Colon (tissue), 2 donors: Measurements from ENCODE around the gene TSHZ2.

ENCODE experiments used
- FAIRE-seq: peaks from 2 replicates; lab custom pipeline; 2012; peaks lifted over from hg19 to GRCh38; lab: Jason Lieb, UNC
- donor health status: control.
- donor health status: control.

The TSHZ2 gene

DNA sequence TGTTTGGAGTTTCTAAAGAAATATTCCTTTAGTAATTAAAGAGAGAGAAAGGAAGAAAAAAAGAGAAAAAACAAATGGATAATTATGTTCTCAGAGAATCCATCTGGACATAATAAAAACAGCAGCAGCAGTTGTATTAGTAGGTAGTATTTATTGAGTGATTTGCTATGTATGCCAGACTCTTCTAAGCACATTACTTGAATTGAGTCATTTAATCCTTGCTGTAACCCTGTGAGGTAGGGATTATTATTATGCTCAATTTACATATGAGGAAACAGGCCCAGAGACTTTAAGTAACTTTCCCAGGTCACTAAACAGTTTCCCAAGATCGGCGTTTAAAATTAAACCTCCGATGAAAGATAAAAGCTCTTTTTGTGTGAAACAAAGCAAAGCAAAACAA is 238.8 kb downstream of the TSHZ2 start:
- no peak for FAIRE-seq

DNA sequence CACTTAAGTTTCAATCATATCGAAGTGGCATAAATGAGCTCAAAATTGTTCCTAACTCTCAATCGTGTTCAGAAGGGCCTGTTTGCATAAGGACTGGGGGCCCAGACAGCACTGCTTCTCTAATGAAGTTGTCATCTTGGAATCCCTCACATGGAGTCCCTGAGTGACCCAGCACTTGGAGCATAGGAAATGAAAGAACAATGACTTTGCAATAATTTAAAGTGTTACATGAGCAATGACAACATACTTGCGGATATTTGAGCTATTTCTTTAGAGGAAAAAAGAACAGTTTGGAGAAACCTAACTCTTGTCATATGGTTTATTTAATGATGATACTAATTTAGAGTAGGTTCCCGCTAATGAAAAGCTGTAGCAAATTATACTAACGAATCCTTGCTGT is 239.9 kb downstream of the TSHZ2 start:
- FAIRE-seq, result no peak

DNA sequence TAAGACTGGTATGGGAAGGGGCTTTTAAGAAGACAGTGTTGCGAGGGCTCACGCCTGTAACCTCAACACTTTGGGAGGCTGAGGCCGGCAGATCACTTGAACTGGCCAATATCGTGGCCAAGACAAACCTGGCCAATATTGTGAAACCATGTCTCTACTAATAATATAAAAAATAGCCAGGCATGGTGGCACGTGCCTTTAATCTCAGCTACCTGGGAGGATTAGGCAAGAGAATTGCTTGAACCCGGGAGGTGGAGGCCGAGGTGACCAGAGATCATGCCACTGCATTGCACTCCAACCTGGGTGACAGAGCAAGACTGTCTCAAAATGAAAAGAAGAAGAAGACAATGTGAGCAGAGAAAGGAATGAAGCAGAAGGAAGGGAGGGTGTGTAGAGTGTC is 242.2 kb downstream of the TSHZ2 start:
- FAIRE-seq, result no peak

DNA sequence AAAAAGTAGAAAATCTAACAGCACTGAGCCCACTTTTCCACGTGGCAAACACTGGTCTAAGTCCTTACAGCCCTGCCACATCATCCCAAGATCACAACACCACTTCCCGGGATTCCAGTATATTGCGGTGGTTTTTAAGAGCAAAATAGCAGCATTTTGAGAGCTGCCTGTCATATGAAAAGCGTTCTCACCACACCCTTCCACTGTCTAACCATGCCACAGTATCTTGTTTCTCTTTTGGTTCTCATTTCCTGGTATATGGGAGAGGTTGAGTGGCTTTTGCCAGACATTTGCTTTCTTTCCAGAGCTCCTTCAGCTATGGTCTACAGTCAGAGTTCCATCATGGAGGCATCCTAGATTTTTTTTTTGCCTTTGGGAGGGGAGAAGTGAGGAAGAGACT is 243.0 kb downstream of the TSHZ2 start:
- FAIRE-seq, result no peak

DNA sequence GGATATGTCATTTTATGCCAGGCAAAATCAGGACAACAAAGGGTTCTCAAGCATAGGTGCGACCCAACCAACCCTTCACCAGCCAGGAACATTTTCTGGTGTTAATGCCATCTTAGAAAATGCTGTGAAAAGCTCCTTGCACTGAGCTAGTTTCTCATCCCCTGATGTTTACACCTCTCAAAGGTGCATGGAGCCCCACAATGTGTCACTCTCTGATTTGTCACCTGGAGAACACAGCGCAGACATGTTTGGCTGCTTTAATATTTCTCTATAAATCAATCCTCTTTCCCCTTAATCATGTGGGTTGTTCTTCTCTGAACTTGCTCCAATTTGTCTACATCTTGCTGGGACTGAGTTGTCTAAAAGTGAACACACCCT is 244.3 kb downstream of the TSHZ2 start:
- FAIRE-seq, result no peak

DNA sequence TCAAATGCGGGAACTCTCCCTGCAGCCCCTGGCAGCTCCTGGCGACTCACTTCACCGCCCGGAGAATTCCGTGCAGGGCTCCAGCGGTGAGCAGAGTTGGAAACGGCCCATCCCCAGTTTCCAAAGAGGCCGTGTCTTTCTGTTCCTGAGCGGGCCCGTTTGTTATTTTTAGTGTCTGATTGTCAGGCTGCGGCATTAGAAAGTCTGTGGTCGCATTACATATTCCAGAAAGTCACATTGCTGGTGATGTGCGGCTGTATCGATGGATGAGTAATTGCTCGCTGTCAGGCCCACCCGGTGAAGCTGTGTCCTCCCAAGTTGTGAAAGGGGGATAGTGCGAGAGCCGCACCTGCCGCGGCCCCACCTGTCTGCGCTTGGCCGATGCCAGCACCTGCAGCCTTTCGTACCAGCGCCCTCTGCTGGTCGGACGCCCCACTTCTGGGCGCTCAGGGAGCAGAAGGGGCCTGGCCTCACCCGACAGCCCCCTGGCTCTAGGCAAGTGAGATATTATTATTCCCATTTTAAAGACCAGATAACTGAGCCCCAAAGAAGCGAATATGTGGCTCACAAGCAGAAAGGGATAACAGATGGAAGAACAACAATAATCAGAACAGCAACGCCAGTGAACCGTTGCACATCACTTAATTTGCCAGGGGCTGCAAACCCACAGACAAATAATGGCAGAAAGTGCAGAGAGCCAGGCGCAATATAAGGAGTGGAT is 244.9 kb downstream of the TSHZ2 start:
- no peak for FAIRE-seq

DNA sequence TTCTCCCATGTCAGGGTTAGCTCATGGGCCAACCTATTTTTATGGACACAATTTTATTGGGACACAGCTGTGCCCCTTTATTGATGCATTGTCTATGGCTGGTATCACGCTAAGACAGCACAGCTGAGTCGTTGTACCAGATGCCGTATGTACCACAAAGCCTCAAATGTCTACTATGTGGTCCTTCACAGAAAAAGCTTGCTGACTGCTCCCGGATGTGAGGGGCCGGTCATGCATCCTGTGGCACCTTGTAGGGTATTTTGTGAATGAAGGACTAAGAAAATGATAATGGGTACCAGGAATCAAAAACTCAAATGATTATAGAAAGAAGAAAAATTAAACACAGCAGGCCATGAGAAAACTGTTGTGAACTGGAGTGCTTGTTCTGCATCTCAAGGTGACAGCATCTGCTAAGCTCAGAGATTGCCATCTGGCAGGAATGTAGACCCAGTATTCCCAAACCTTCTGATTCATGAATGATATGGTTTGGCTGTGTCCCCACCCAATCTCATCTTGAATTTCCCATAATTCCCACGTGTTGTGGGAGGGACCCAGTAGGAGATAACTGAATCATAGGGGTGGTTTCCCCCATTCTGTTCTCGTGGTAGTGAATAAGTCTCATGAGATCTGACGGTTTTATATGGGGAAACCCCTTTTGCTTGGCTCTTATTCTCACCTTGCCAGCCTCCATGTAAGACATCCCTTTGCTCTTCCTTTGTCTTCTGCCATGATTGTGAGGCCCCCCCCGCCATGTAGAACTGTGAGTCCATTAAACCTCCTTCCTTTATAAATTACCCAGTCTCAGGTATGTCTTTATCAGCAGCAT is 248.5 kb downstream of the TSHZ2 start:
- FAIRE-seq, result no peak

DNA sequence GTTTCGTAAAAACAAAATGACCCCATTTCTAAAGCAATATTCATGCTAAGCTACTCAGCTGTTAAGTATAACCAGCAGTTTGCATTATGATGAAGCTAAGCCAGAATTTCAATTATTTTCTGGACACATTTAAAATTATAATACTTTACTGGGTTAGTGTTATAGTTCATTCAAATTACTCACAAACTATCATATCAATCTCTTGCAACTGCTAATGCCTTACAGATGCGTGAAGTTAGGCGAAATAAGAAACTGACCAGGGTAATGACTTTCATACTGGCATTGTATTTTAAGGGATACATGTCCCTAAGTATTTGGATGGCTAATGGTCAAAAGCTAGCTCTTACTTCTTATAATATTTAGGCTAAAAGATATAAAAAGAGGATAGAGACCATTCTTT is 249.6 kb downstream of the TSHZ2 start:
- no peak for FAIRE-seq

DNA sequence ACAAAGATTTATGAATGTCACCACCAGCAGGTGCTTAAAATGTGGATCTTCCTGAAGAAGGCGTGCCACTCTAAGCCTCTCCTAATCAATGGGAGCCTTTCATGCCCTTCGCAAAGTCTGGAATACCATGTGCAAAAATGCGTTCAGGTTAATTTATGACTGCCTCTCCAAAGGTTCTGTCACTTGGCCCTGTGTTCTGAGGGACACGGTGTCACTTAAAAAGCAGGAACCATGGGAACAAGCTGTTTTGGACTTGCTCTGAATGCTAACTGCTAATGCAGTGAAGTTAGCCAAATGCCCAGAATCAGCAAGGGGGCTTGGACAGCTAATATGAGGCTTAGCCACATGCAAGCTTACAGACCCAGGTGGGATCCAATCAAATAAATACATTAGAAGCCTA is 250.3 kb downstream of the TSHZ2 start:
- no peak for FAIRE-seq

DNA sequence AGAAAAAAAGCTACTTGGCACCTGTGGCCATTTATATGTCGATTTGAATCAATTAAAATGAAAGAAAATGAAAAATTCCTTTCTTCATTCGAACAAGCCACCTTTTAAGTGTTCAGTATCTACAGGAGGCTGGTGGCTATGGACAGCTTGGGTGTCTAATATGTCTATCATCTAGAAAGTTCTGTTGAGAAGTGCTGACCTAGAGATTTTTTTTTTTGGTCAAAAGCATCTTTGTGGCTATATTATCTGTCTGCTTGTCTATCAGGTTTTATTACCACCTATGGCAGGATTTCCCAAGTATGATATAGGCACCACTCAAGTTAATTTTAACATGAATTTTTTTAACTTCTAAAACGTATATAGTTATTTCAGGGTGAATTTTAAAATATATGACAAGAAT is 250.8 kb downstream of the TSHZ2 start:
- no peak for FAIRE-seq

DNA sequence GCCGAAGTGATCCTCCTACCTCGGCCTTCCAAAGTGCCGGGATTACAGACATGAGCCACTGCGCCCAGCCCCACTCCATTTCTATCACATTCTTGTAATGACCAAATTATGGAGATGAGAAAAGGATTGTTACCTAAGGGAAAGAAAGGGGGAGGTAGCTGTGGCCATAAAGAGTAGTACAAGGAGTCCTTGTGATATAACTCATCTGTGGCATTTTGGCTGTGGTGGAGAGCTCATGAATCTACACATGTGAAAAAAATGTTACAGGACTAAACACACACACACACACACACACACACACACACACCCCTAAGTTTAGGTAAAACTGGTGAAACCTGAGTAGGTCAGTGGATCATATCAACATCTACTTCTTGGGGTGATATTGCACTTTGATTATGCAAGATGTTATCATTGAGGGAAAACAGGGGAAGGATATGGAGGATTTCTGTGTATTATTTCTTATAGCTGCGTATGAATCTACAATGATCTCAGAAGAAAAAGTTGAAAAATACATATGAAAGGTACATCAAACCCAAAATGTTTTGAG is 251.5 kb downstream of the TSHZ2 start:
- FAIRE-seq, result no peak

DNA sequence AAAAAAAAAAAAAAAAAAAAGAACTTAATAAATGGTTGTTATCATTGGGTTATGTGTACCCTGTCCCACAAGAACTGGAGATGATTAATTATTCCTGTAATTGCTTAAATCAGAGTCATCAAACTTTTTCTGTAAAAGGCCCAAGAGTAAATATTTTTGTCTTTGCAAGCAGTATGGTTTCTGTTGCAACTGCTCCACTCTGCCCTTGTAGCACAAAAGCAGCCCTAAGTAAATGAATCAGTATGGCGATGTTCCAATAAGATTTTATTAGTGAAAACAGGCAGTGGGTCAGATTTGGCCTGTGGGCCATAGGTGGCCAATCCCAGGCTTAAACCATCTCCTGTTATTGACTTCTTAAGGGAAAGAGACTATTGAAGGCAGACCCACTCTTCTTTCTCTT is 252.7 kb downstream of the TSHZ2 start:
- FAIRE-seq, result no peak

DNA sequence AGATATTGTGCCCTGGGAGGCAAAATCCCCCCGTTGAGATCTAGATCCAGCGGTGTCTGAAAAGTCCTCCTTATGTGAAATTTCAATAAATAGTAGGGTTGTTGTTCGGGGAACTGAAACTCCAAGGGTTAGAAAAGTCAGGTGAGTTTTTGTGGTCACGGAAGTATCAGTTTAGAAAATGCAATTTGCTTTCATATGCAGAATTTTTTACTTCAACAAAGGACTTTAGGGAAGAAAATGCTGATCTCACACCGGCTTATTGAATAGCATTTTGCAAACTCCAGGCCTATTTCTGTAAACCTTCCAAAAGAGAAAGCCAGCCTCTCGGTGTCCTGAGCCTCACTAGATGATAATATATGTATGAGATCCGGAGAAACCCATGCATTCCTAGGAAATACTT is 254.7 kb downstream of the TSHZ2 start:
- FAIRE-seq, result no peak

DNA sequence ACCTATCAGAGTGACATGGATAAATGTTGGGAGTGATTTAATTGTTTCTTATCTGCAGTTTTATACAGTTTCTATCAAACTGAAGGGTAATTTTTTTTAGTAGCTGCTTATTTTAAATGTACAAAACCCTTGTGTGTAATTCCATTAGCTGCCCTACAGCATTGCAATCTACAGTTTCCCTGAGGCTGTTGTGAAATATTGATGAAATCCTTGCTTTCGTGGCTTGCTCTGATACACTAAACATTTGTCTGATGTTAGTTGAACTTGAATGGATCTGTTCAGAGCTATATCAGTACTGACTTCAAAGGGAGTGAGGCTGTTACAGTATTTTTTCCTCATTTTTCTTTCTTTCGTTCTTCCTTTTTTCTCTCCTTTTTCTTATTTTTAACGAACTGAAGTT is 255.4 kb downstream of the TSHZ2 start:
- FAIRE-seq, result no peak

DNA sequence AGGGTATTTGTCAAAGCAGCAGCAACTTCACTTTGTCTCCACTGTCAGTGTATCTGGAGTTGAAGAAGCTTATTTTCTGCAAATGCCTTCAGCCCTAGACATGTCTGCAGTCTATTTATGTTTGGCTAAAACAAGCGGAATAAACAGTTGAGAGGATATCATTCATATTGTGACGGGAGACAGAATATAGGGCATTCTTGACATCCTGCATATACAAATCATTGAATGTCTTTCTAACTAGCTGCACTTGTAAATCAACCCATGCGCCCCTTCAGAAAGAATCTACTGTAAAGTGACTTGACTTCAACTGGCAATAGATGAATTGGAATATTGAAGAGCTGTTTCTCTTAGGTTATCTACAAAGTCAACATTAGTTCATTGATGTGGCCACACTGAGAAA is 258.9 kb downstream of the TSHZ2 start:
- FAIRE-seq, result no peak

DNA sequence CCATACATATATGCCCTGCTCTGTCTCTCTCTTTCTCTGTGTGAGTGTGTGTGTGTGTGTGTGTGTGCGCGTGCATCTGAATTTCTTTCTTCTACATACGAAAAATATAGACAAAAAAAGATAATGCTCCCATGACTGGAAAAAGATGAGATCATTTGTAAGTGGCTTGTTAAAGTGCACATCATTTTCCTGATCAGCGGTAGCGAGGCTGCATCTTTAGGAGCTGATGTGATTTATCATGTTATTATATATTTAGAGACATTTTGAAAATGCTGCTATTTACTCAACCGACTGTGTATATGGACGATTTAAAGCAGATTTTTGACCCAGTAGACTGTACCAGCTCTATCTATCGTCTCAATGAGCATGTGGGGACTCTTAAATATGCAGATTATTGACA is 265.3 kb downstream of the TSHZ2 start:
- no peak for FAIRE-seq

DNA sequence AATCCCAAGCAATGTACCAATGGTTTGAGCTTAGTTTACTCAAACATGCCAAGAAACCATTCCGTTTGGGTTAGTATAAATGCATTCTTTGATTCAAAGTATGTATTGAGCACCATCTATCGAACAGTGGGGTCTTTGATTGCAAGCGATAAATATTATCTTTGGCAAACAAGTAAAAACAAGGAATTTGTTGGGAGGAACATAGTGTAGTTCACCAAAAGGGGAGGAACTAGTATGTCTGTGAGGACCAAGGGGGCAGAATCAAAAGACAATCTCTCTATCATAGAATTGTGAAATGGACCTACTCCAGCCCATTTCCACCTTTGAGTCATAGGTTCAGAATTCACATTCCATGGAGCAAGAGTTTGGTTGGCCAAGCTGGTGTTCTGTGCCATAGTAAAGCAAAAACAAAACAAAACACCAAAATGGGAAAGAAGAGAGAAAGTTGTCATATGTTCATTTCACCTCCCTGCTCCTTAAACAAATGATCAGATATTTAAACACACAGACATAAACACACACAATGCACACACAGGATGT is 266.0 kb downstream of the TSHZ2 start:
- no peak for FAIRE-seq

DNA sequence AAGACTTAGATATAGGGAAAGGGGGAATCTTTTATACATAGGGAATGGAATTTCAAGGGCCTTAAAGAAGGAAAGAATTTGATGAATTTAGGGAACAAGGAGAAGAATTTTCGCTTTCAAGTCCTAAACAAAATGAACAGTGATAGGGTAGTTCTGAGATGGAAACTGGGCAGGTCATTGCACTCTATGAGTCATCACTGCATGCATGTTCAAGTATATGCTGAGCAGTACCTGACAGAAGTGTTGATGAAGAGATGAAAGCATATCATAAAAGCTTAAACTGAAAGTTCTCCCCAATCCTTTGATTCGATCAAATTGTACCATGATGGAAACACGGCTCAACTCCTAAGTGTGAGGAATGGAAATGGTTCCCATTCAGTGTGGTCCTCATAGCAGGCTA is 271.0 kb downstream of the TSHZ2 start:
- no peak for FAIRE-seq

DNA sequence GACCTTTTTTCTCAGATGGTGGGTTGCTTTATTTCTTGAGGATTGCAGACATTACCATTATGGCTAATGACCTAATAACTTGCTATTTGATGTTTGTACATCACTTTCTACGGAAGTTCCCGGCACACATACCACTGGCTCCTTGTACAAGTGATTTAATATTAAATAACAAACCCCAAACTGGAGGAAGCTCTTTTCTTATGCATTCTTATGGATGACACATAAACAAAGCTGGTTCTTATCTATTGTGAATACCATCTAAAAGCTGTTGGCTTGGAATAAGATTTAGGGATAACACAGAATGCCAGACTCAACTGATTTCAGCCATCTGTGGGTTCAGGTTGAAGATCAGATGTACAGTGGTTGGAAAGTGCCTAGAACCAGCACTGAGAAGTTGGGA is 272.6 kb downstream of the TSHZ2 start:
- no peak for FAIRE-seq

DNA sequence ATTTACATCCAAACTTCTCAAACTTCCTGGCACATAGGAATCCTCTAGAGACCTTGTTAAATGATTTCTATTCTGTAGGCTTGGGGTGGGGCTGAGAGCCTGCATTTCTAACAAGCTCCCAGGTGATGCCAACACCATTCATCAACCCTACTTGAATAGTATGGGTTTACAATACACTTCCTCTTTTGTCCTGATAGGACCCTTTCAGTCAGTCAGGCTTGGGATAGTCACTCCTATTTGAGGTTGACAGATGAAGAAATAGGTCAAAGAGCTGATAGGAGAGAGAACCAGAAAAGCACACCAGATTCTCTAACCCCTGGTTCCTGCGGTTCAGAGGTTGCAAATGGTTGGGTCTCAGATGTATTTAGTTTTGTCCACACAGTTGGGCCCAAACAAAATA is 273.4 kb downstream of the TSHZ2 start:
- no peak for FAIRE-seq

DNA sequence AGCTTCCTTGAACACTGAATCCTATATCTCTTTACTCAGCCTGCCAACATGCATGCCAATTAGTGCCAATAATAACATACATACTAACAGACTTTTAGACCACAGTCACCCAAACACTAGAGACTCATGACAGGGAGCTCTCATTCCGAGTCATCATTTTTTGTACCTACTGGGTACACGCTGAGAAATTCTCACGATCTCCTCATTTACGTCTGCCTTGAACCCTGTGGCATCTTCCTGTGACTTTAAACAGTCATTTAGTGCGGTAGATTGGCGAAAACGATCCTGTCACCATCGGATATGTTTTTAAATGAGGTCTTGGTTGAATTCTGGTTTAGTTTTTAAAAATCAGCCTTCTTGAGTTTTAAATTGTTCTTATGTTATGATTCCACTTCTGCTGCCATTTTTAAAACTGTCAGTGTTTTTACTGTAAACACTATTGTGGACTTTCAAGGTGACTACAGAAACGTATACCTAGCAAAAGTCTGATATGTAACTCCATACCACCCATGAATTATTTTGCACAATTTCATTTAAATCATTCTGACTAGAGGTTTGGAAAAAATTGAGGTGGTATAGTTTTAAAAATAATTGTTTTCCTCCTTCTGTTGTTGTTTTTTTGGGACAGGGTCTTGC is 275.4 kb downstream of the TSHZ2 start:
- no peak for FAIRE-seq

DNA sequence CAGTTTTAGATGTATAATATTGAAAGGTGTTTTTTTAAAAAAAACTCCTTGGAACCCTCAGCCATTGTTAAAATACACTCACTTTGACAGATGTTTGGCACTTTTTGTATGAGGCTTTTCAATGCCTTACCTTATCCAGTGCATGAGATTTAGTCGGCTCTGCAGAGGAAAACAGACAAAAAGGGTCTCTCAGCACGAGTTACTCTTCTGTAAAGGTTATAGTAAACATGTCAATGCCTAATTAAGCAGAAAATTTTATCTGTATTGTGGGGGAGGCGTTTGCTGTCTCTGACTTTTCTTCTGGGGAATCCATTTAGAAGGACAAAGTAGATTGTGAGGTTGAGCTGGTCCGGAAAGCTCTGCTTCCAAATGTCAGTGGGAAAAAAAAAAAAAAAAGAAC is 278.3 kb downstream of the TSHZ2 start:
- FAIRE-seq, result no peak

DNA sequence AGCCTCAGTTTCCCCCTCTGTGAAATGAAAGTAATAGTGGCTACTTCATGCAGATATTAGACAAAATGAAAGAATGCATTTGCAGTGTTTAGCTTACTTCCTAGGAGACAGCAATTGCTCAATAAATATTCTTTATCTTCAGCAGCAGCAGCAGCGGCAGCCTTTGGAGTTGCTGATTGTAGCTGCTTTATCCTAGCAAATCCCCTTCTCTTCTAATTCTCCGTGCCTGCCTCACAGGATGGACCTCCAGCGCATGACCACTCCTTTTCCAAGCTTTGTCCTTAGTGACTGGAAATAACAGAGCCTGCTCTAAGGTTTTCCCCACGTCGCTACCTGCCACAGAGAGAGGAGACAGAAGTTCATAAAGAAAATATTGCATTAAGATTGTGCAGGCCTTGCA is 279.8 kb downstream of the TSHZ2 start:
- no peak for FAIRE-seq
